Thoracic aorta (tissue), 2 donors: ENCODE results near the gene PLEKHA6. TPM values are rescaled to one million over a fixed set of nuclear protein-coding genes. Genes with fewer than 3 reads are reported as not detected.

Experiments used
- ATAC-seq: fragments of 150-250 bp; one replicate; pipeline ENCODE4 v1.8.0; 2017; ENCODE audit warnings: low read depth; ENCODE audit not compliant: insufficient number of reproducible peaks, low FRiP score
- DNase-seq: peaks from one replicate; pipeline ENCODE4 v3.0.0-alpha.2; 2020; ENCODE audit warnings: low spot score
- H3K27ac ChIP-seq, 2 donors: fragments of 200-600 bp; sonication (generic); 1 replicate in 1 of 2; 2 replicates in 1 of 2; pipeline ENCODE4 v1.5.1; 2016; ENCODE audit warnings: mild to moderate bottlenecking in 2 of 2, moderate library complexity in 2 of 2
- H3K27me3 ChIP-seq: fragments of 200-600 bp; sonication (generic); replicated peaks from 2 replicates; pipeline ENCODE4 v1.6.0; 2016; ENCODE audit warnings: mild to moderate bottlenecking; ENCODE audit not compliant: insufficient read depth
- H3K36me3 ChIP-seq: fragments of 200-600 bp; sonication (generic); one replicate; pipeline ENCODE4 v1.5.1; 2016
- H3K4me1 ChIP-seq, 2 donors: fragments of 200-600 bp; sonication (generic); 1 replicate in 1 of 2; 2 replicates in 1 of 2; pipeline versions ENCODE4 v1.5.1 to v1.6.0; 2016; ENCODE audit warnings: low read depth in 2 of 2, mild to moderate bottlenecking in 1 of 2; ENCODE audit not compliant: control insufficient read depth in 1 of 2
- H3K4me3 ChIP-seq: fragments of 200-600 bp; sonication (generic); 2 replicates; pipeline ENCODE4 v1.5.1; 2016; ENCODE audit warnings: mild to moderate bottlenecking
- H3K9me3 ChIP-seq: fragments of 200-600 bp; sonication (generic); 2 replicates; pipeline ENCODE4 v1.5.1; 2016
- total RNA-seq, 2 donors: library from RNA; depleted of rRNA; stranded (reverse); fragments of >200 nt; gene quantifications; one replicate each; pipeline versions ENCODE4 v1.1.0 to v1.2.3, GENCODE V29; 2016
- TF ChIP-seq, protein P1 (sequence below): fragments of 200-600 bp; sonication (generic); IDR thresholded peaks from one replicate; pipeline ENCODE4 v1.5.1; 2019; ENCODE audit warnings: antibody characterized with exemption

PLEKHA6 gene
- total RNA-seq, 2 donors from 2014 or later = 5.1 to 6.9 TPM

- H3K27me3 ChIP-seq = no peaks in the 10 kb centered on the region
- no peak overlapping the region for H3K4me3 ChIP-seq
- no peak for DNase-seq
- H3K9me3 ChIP-seq = no peaks in the 10 kb centered on the region
- H3K4me1 ChIP-seq = no peaks in the 10 kb centered on the region
- H3K27ac ChIP-seq = no peak overlapping the region
- ATAC-seq = no peak
- TF ChIP-seq, protein P1, sequence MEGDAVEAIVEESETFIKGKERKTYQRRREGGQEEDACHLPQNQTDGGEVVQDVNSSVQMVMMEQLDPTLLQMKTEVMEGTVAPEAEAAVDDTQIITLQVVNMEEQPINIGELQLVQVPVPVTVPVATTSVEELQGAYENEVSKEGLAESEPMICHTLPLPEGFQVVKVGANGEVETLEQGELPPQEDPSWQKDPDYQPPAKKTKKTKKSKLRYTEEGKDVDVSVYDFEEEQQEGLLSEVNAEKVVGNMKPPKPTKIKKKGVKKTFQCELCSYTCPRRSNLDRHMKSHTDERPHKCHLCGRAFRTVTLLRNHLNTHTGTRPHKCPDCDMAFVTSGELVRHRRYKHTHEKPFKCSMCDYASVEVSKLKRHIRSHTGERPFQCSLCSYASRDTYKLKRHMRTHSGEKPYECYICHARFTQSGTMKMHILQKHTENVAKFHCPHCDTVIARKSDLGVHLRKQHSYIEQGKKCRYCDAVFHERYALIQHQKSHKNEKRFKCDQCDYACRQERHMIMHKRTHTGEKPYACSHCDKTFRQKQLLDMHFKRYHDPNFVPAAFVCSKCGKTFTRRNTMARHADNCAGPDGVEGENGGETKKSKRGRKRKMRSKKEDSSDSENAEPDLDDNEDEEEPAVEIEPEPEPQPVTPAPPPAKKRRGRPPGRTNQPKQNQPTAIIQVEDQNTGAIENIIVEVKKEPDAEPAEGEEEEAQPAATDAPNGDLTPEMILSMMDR = no peak
- H3K36me3 ChIP-seq = no peaks in the 10 kb centered on the region
Measured at GRCh38 chr1:204197068-204197467, 162.7 kb downstream of the PLEKHA6 start.

GRCh38 chr1:204196068-204196795 lies 163.5 kb downstream of the PLEKHA6 start, which contains the start of gene KISS1:
Gene KISS1, minus strand, starts transcription at chr1:204196491. Its CDS starts 3,615 bp downstream, at chr1:204192876.
- no peaks in the 10 kb centered on the region for H3K27me3 ChIP-seq
- no peaks in the 10 kb centered on the region for H3K9me3 ChIP-seq
- no peaks in the 10 kb centered on the region for H3K4me1 ChIP-seq
- DNase-seq (no peak), ATAC-seq (no peak)
- no peaks in the 10 kb centered on the region for H3K36me3 ChIP-seq
- H3K4me3 ChIP-seq = no peak within 1 kb of the TSS
- TF ChIP-seq, protein P1 = no peak
- no peak within 1 kb of the TSS for H3K27ac ChIP-seq

- Histone ChIP-seq H3K4me3 (no peak overlapping the region), H3K27me3 (no peaks in the 10 kb centered on the region), H3K9me3 (no peaks in the 10 kb centered on the region), H3K27ac (no peak overlapping the region), H3K36me3 (no peaks in the 10 kb centered on the region), H3K4me1 (no peaks in the 10 kb centered on the region)
- DNase-seq (no peak), ATAC-seq (no peak)
- TF ChIP-seq, protein P1 = no peak
Measured at GRCh38 chr1:204194771-204195170, 165.0 kb downstream of the PLEKHA6 start.

GRCh38 chr1:204194080-204194479 lies 165.6 kb downstream of the PLEKHA6 start:
- no peak overlapping the region for H3K27ac ChIP-seq
- no peaks in the 10 kb centered on the region for H3K9me3 ChIP-seq
- no peak overlapping the region for H3K4me3 ChIP-seq
- H3K4me1 ChIP-seq = no peaks in the 10 kb centered on the region
- no peaks in the 10 kb centered on the region for H3K36me3 ChIP-seq
- TF ChIP-seq, protein P1 = no peak
- H3K27me3 ChIP-seq = no peaks in the 10 kb centered on the region
- DNase-seq (no peak), ATAC-seq (no peak)

- no peaks in the 10 kb centered on the region for H3K9me3 ChIP-seq
- H3K4me3 ChIP-seq = no peak overlapping the region
- TF ChIP-seq, protein P1 = no peak
- no peak overlapping the region for H3K27ac ChIP-seq
- DNase-seq (no peak), ATAC-seq (no peak)
- no peaks in the 10 kb centered on the region for H3K27me3 ChIP-seq
- no peaks in the 10 kb centered on the region for H3K4me1 ChIP-seq
- H3K36me3 ChIP-seq = no peaks in the 10 kb centered on the region
Measured at GRCh38 chr1:204192589-204193352, 167.0 kb downstream of the PLEKHA6 start.
